Activated CD4-positive, CD25-positive, alpha-beta regulatory T cell treated with anti-CD3 and anti-CD28 coated beads, Interleukin-2, amount 50 U/mL, for 16 hours (primary cell): ENCODE measurements around the gene TEDC2.
A peak's percentile ranks its signal among the peaks of the same experiment; 100 is the strongest.
"Not testable (repeated sequence)": the region's sequence is repeated elsewhere in the genome, so short reads cannot be mapped to it uniquely, and the experiment has no call there.

Experiments used
- DNase-seq: peaks from one replicate; pipeline ENCODE4 v3.0.0-alpha.2; 2020; ENCODE audit warnings: low read depth, low spot score

Gene TEDC2

GRCh38 chr16:2477327-2477726 is 17.4 kb downstream of the TEDC2 start:
- DNase-seq = no peak

- no peak for DNase-seq
These were observed 18.4 kb downstream of the TEDC2 start for GRCh38 chr16:2478279-2478678.

GRCh38 chr16:2479996-2480395 is 20.1 kb downstream of the TEDC2 start:
- not testable (repeated sequence) for DNase-seq

GRCh38 chr16:2480948-2481347 is 21.0 kb downstream of the TEDC2 start:
- DNase-seq = no peak

GRCh38 chr16:2481676-2482075 is 21.8 kb downstream of the TEDC2 start:
- no peak for DNase-seq

GRCh38 chr16:2482249-2482648 is 22.3 kb downstream of the TEDC2 start:
- DNase-seq = no peak

- DNase-seq = no peak
These were observed 23.0 kb downstream of the TEDC2 start for GRCh38 chr16:2482708-2483534.

- DNase-seq = no peak
These were observed 24.3 kb downstream of the TEDC2 start for GRCh38 chr16:2483939-2484897.

GRCh38 chr16:2484898-2485508 is 25.1 kb downstream of the TEDC2 start:
- no peak for DNase-seq

- no peak for DNase-seq
These were observed 26.1 kb downstream of the TEDC2 start for GRCh38 chr16:2485811-2486507.

GRCh38 chr16:2486645-2487516 is 27.0 kb downstream of the TEDC2 start:
- peak; percentile 57 for DNase-seq

GRCh38 chr16:2487517-2487842 is 27.6 kb downstream of the TEDC2 start:
- DNase-seq = no peak

- DNase-seq = no peak
These were observed 28.1 kb downstream of the TEDC2 start for GRCh38 chr16:2487903-2488531.

GRCh38 chr16:2489581-2489980 is 29.7 kb downstream of the TEDC2 start:
- no peak for DNase-seq

- no peak for DNase-seq
These were observed 30.5 kb downstream of the TEDC2 start for GRCh38 chr16:2490190-2491105.

- no peak for DNase-seq
These were observed 32.4 kb downstream of the TEDC2 start for GRCh38 chr16:2492292-2492691.

- DNase-seq = no peak
These were observed 33.7 kb downstream of the TEDC2 start for GRCh38 chr16:2493605-2494004.

GRCh38 chr16:2494616-2495015 is 34.7 kb downstream of the TEDC2 start:
- no peak for DNase-seq

- DNase-seq = no peak
These were observed 35.1 kb downstream of the TEDC2 start for GRCh38 chr16:2495041-2495440.
